HepG2 (cell line): ENCODE data around the gene PGAP3. TPM values are rescaled to one million over a fixed set of nuclear protein-coding genes. Genes with fewer than 3 reads are reported as not detected.

ENCODE experiments used
- ARNT2 ChIP-seq: sonication (generic); formaldehyde crosslinking; IDR thresholded peaks from 2 replicates; pipeline ENCODE4 v1.8.0; 2022; ENCODE audit warnings: mild to moderate bottlenecking, low read depth, missing genetic modification reagents, moderate library complexity
- ELF4 ChIP-seq: sonication (generic); formaldehyde crosslinking; IDR thresholded peaks from 2 replicates; pipeline ENCODE4 v1.5.0; 2020; ENCODE audit warnings: missing genetic modification reagents, mild to moderate bottlenecking, moderate library complexity, borderline replicate concordance
- FOSL1 ChIP-seq: sonication (generic); formaldehyde crosslinking; IDR thresholded peaks from 2 replicates; pipeline ENCODE4 v1.9.0; 2021; ENCODE audit warnings: missing genetic modification reagents, borderline replicate concordance
- HIC2 ChIP-seq: sonication (generic); formaldehyde crosslinking; IDR thresholded peaks from 2 replicates; pipeline ENCODE4 v1.9.0; 2022; ENCODE audit warnings: low read depth, missing genetic modification reagents
- NR2F2 ChIP-seq: IDR thresholded peaks from 2 replicates; pipeline ENCODE4 v1.6.1; 2012; ENCODE audit warnings: low read depth, inconsistent platforms, borderline replicate concordance
- RARA ChIP-seq: IDR thresholded peaks from 2 replicates; pipeline ENCODE4 v1.6.1; 2016; ENCODE audit warnings: missing genetic modification reagents, missing compliant biosample characterization
- TSC22D2 ChIP-seq: sonication (generic); formaldehyde crosslinking; IDR thresholded peaks from 2 replicates; pipeline ENCODE4 v1.5.1; 2020; ENCODE audit warnings: missing genetic modification reagents, mild to moderate bottlenecking, borderline replicate concordance
- ZIK1 ChIP-seq: sonication (generic); formaldehyde crosslinking; IDR thresholded peaks from 2 replicates; pipeline ENCODE4 v1.5.0; 2020; ENCODE audit warnings: mild to moderate bottlenecking, low read depth, missing genetic modification reagents, borderline replicate concordance
- ZMYM2 ChIP-seq: sonication (generic); formaldehyde crosslinking; IDR thresholded peaks from 2 replicates; pipeline ENCODE4 v1.8.0; 2022; ENCODE audit warnings: mild to moderate bottlenecking, missing genetic modification reagents
- ZMYM4 ChIP-seq: sonication (generic); formaldehyde crosslinking; IDR thresholded peaks from 2 replicates; pipeline ENCODE4 v1.8.1; 2023; ENCODE audit warnings: mild to moderate bottlenecking, missing genetic modification reagents
- ZNF253 ChIP-seq: sonication (generic); formaldehyde crosslinking; IDR thresholded peaks from 2 replicates; pipeline ENCODE4 v1.8.0; 2022; ENCODE audit warnings: mild to moderate bottlenecking, missing genetic modification reagents, borderline replicate concordance
- ZNF30 ChIP-seq: sonication (generic); formaldehyde crosslinking; IDR thresholded peaks from 2 replicates; pipeline ENCODE4 v1.5.0; 2020; ENCODE audit warnings: mild to moderate bottlenecking, missing genetic modification reagents
- ZNF451 ChIP-seq: sonication (generic); formaldehyde crosslinking; IDR thresholded peaks from 2 replicates; pipeline ENCODE4 v1.5.0; 2020; ENCODE audit warnings: mild to moderate bottlenecking, missing genetic modification reagents
- ZNF580 ChIP-seq: IDR thresholded peaks from 2 replicates; pipeline ENCODE4 v1.6.1; 2016; ENCODE audit warnings: low read depth, borderline replicate concordance
- ZUFSP ChIP-seq: sonication (generic); formaldehyde crosslinking; IDR thresholded peaks from 2 replicates; pipeline ENCODE4 v1.9.0; 2021; ENCODE audit warnings: missing genetic modification reagents, mild to moderate bottlenecking, borderline replicate concordance
- polyA plus RNA-seq, 8 experiments: library from polyadenylated mRNA; depleted of rRNA in 3 of 8; stranded (reverse) in 7 of 8; unstranded in 1 of 8; fragments of >200 nt; fragmentation: Illumina TruSeq in 4 of 8; extraction: Trizol in 4 of 8; gene quantifications; 2 replicates each; pipeline versions ENCODE4 v1.2.1 to v1.2.3, GENCODE V29; 2011 to 2016; ENCODE audit warnings: low read depth in 4 of 8, missing spikeins in 1 of 8, mixed read lengths in 1 of 8; ENCODE audit not compliant: insufficient read depth in 1 of 8
- total RNA-seq, 5 experiments: library from RNA; depleted of rRNA; stranded (reverse); fragments of >200 nt; fragmentation: Illumina TruSeq; extraction: Trizol; gene quantifications; 2 replicates each; pipeline ENCODE4 v1.2.3, GENCODE V29; 2016; ENCODE audit warnings: low read depth in 1 of 5
- TF ChIP-seq, protein P1 (sequence below): sonication (generic); formaldehyde crosslinking; IDR thresholded peaks from 2 replicates; pipeline ENCODE4 v1.5.1; 2020; ENCODE audit warnings: missing genetic modification reagents, mild to moderate bottlenecking, borderline replicate concordance
- TF ChIP-seq, protein P2 (sequence below): sonication (generic); formaldehyde crosslinking; IDR thresholded peaks from 2 replicates; pipeline ENCODE4 v1.5.1; 2020; ENCODE audit warnings: mild to moderate bottlenecking, moderate library complexity, missing genetic modification reagents
- TF ChIP-seq, protein P3 (sequence below), 2 experiments: sonication (generic) in 1 of 2; formaldehyde crosslinking in 1 of 2; IDR thresholded peaks; 2 replicates each; pipeline versions ENCODE4 v1.4.0 to v1.6.1; 2016 to 2020; ENCODE audit warnings: borderline replicate concordance in 1 of 2, low read depth in 1 of 2, mild to moderate bottlenecking in 1 of 2, missing genetic modification reagents in 1 of 2

Gene PGAP3
- total and polyA plus RNA-seq, 2 of the 13 experiments (the other 11 are each of a cell fraction or from before 2014, with no cell fraction given): 11.9 to 14.6 TPM

- TF ChIP-seq, protein P1, sequence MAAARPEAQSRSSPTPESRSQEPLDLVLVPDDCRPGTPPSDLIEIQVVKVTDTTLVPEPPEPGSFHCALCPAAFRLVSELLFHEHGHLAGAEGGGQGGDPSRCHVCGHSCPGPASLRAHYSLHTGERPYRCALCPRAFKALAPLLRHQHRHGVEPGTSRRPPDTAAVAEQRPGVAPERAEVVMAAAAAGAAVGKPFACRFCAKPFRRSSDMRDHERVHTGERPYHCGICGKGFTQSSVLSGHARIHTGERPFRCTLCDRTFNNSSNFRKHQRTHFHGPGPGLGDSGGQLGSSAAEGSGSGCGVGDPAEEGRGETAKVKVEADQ (CRISPR knock-in tag): no peak
- TF ChIP-seq TSC22D2 (CRISPR knock-in tag) (no peak), RARA (CRISPR knock-in tag) (no peak), NR2F2 (no peak), ZMYM2 (CRISPR knock-in tag) (no peak), ELF4 (CRISPR knock-in tag) (no peak), ZNF580 (CRISPR knock-in tag) (peak; percentile 53; the same call in 1 of the 2 replicates), ARNT2 (CRISPR knock-in tag) (0 out of 2 replicates have a peak, but pooled peaks have one; percentile 45), ZIK1 (CRISPR knock-in tag) (no peak), ZUFSP (CRISPR knock-in tag) (no peak), ZNF30 (no peak), ZNF253 (CRISPR knock-in tag) (no peak), HIC2 (peak; percentile 85), ZMYM4 (CRISPR knock-in tag) (no peak), FOSL1 (CRISPR knock-in tag) (no peak), ZNF451 (CRISPR knock-in tag) (no peak)
- TF ChIP-seq, protein P2, sequence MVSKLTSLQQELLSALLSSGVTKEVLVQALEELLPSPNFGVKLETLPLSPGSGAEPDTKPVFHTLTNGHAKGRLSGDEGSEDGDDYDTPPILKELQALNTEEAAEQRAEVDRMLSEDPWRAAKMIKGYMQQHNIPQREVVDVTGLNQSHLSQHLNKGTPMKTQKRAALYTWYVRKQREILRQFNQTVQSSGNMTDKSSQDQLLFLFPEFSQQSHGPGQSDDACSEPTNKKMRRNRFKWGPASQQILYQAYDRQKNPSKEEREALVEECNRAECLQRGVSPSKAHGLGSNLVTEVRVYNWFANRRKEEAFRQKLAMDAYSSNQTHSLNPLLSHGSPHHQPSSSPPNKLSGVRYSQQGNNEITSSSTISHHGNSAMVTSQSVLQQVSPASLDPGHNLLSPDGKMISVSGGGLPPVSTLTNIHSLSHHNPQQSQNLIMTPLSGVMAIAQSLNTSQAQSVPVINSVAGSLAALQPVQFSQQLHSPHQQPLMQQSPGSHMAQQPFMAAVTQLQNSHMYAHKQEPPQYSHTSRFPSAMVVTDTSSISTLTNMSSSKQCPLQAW (CRISPR knock-in tag): peak; percentile 49; the same call in 1 of the 2 replicates
- TF ChIP-seq, protein P3, sequence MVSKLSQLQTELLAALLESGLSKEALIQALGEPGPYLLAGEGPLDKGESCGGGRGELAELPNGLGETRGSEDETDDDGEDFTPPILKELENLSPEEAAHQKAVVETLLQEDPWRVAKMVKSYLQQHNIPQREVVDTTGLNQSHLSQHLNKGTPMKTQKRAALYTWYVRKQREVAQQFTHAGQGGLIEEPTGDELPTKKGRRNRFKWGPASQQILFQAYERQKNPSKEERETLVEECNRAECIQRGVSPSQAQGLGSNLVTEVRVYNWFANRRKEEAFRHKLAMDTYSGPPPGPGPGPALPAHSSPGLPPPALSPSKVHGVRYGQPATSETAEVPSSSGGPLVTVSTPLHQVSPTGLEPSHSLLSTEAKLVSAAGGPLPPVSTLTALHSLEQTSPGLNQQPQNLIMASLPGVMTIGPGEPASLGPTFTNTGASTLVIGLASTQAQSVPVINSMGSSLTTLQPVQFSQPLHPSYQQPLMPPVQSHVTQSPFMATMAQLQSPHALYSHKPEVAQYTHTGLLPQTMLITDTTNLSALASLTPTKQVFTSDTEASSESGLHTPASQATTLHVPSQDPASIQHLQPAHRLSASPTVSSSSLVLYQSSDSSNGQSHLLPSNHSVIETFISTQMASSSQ (IDR thresholded peaks at IDR 0.05; ENCODE audit: low read depth): no peak
- TF ChIP-seq, protein P3 (CRISPR knock-in tag; IDR thresholded peaks at IDR 0.05; ENCODE audit: borderline replicate concordance): 0 out of 2 replicates have a peak, but pooled peaks have one; percentile 37
These were observed 64.4 kb downstream of the PGAP3 start (continued) for GRCh38 chr17:39623356-39623950.
